RWPE2 (cell line): ENCODE data around the gene CDH2.

Experiments used
- ATAC-seq: fragments of 200-7000 bp; cut with Tn5 transposase; 3 replicates; pipeline ENCODE4 v1.9.1; 2021; ENCODE audit warnings: low read depth
- DNase-seq: peaks from one replicate; pipeline ENCODE4 v3.0.0-alpha.2; 2020; ENCODE audit warnings: low spot score
- H3K27ac ChIP-seq: fragments of 450-650 bp; 2 replicates; pipeline ENCODE4 v1.5.1; 2017; ENCODE audit warnings: mild to moderate bottlenecking; ENCODE audit not compliant: poor library complexity, severe bottlenecking
- H3K27me3 ChIP-seq: fragments of 250-450 bp; sonication (Bioruptor Pico); 2 replicates; pipeline ENCODE4 v1.5.1; 2021; ENCODE audit warnings: mild to moderate bottlenecking, moderate library complexity; ENCODE audit not compliant: insufficient read depth, poor library complexity, severe bottlenecking
- H3K36me3 ChIP-seq: fragments of 250-450 bp; sonication (Bioruptor Pico); 2 replicates; pipeline ENCODE4 v1.5.1; 2020; ENCODE audit warnings: low read depth, mild to moderate bottlenecking, moderate library complexity
- H3K4me1 ChIP-seq: fragments of 250-450 bp; sonication (Bioruptor Pico); 2 replicates; pipeline ENCODE4 v1.5.1; 2021; ENCODE audit warnings: mild to moderate bottlenecking, moderate library complexity; ENCODE audit not compliant: insufficient read depth, poor library complexity, severe bottlenecking
- H3K4me3 ChIP-seq: fragments of 250-450 bp; sonication (Bioruptor Pico); 2 replicates; pipeline ENCODE4 v1.5.1; 2021; ENCODE audit warnings: mild to moderate bottlenecking, moderate library complexity; ENCODE audit not compliant: severe bottlenecking
- H3K9me3 ChIP-seq: fragments of 250-450 bp; sonication (Bioruptor Pico); 2 replicates; pipeline ENCODE4 v1.5.1; 2021; ENCODE audit warnings: mild to moderate bottlenecking, moderate library complexity; ENCODE audit not compliant: severe bottlenecking
- TF ChIP-seq, protein P1 (sequence below): fragments of 450-650 bp; IDR thresholded peaks from one replicate; pipeline ENCODE4 v1.5.1; 2017; ENCODE audit warnings: mild to moderate bottlenecking, moderate library complexity; ENCODE audit not compliant: poor library complexity, severe bottlenecking

The CDH2 gene

DNA sequence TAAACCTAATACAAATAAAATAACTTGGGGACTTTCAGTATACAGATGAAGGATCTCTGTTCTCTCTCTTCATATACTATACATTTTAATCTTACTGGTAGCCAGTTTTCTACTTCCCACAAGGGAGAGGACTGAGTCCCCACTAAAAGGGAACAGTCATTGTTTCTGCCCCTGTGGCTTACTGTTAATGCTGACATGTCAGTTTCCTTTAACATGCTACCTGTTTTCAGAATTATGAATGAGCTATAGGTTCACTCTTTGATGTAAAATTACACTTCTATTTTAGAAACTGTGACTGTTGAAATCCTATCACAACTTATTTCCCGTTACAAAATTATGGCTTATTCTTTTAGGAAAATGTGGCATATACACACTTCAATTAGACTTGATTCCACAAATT is 207.7 kb downstream of the CDH2 start:
- no peak for ATAC-seq
- TF ChIP-seq, protein P1, sequence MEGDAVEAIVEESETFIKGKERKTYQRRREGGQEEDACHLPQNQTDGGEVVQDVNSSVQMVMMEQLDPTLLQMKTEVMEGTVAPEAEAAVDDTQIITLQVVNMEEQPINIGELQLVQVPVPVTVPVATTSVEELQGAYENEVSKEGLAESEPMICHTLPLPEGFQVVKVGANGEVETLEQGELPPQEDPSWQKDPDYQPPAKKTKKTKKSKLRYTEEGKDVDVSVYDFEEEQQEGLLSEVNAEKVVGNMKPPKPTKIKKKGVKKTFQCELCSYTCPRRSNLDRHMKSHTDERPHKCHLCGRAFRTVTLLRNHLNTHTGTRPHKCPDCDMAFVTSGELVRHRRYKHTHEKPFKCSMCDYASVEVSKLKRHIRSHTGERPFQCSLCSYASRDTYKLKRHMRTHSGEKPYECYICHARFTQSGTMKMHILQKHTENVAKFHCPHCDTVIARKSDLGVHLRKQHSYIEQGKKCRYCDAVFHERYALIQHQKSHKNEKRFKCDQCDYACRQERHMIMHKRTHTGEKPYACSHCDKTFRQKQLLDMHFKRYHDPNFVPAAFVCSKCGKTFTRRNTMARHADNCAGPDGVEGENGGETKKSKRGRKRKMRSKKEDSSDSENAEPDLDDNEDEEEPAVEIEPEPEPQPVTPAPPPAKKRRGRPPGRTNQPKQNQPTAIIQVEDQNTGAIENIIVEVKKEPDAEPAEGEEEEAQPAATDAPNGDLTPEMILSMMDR, result no peak
- no peaks in the 10 kb centered on the region for H3K4me1 ChIP-seq

GRCh38 chr18:27967913-27968824 is 208.8 kb downstream of the CDH2 start:
- Histone ChIP-seq H3K27me3 (no peaks in the 10 kb centered on the region), H3K4me1 (no peaks in the 10 kb centered on the region), H3K4me3 (no peak overlapping the region), H3K36me3 (no peaks in the 10 kb centered on the region), H3K9me3 (no peaks in the 10 kb centered on the region), H3K27ac (no peak overlapping the region)
- ATAC-seq (no peak), DNase-seq (no peak)
- TF ChIP-seq, protein P1, result no peak

More for the DNA sequence above, 207.7 kb downstream of the CDH2 start:
- Histone ChIP-seq H3K4me3 (no peak overlapping the region), H3K27me3 (no peaks in the 10 kb centered on the region), H3K36me3 (no peaks in the 10 kb centered on the region), H3K27ac (no peak overlapping the region), H3K9me3 (no peaks in the 10 kb centered on the region)
- no peak for DNase-seq

DNA sequence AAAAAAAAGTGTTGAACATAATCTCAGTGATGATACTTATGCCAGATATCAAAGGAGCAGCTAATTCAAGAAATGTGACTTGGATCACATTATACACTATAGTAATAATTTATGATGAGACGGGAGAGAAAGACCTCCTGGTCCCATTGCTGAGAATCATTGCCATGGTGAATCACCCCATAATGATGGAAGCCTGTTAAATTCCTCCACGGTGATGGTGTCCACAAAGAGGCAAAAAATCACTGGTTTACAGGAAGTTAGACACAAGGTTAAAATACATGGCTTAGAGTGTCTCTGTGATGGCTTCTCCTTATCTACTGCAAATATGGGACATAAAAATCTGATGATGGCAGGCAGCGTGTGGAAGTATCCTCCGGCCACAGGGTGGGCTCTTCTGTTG is 210.0 kb downstream of the CDH2 start:
- no peaks in the 10 kb centered on the region for H3K27me3 ChIP-seq
- no peaks in the 10 kb centered on the region for H3K36me3 ChIP-seq
- TF ChIP-seq, protein P1, result no peak
- H3K9me3 ChIP-seq, result no peaks in the 10 kb centered on the region
- no peak for DNase-seq
- H3K27ac ChIP-seq, result no peak overlapping the region
- no peak overlapping the region for H3K4me3 ChIP-seq
- ATAC-seq, result no peak
- H3K4me1 ChIP-seq, result no peaks in the 10 kb centered on the region

GRCh38 chr18:27964811-27965210 is 212.1 kb downstream of the CDH2 start:
- no peak for DNase-seq
- Histone ChIP-seq H3K27me3 (no peaks in the 10 kb centered on the region), H3K4me1 (no peaks in the 10 kb centered on the region), H3K4me3 (no peak overlapping the region), H3K9me3 (no peaks in the 10 kb centered on the region), H3K27ac (no peak overlapping the region), H3K36me3 (no peaks in the 10 kb centered on the region)
- TF ChIP-seq, protein P1, result no peak
- ATAC-seq, result peak; percentile 84

DNA sequence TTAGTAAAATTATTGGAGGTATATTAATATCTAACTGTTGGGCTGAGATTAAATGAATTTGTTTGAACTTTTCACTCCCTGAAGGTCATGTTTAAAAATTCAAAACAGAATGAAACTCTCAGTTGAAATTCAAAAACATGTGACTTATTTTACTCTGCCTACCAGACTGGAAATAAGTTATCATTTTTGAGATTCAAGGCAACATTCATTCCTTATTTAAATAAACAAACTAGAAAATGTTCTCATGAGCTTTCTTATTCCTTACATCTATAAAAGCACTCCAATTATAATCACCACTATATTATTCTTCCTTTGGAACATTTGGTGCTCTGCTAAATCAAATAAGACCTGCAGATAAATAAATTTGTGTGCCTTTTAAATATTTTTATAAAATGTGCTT is 217.8 kb downstream of the CDH2 start:
- H3K4me1 ChIP-seq, result no peaks in the 10 kb centered on the region
- H3K9me3 ChIP-seq, result no peaks in the 10 kb centered on the region
- H3K4me3 ChIP-seq, result no peak overlapping the region
- H3K27ac ChIP-seq, result no peak overlapping the region
- DNase-seq (no peak), ATAC-seq (no peak)
- TF ChIP-seq, protein P1, result no peak
- H3K36me3 ChIP-seq, result no peaks in the 10 kb centered on the region
- H3K27me3 ChIP-seq, result no peaks in the 10 kb centered on the region
